ENCODE measurements around the gene RHBDD3. TPM values are rescaled to one million over a fixed set of nuclear protein-coding genes. Genes with fewer than 3 reads are reported as not detected.
A peak's percentile ranks its signal among the peaks of the same experiment; 100 is the strongest.

Gene RHBDD3
- total RNA-seq, 2 donors from 2014 or later: 23.9 to 36.7 TPM

GRCh38 chr22:29310863-29311339, 43.1 kb upstream of the RHBDD3 start:
- Histone ChIP-seq H3K4me3 (peak overlapping the region; percentile 69), H3K36me3 (no peaks in the 10 kb centered on the region), H3K27me3 (replicated peaks; ENCODE audit: insufficient read depth) (peaks cover 15% of the 10 kb centered on the region), H3K4me1 (ENCODE audit: control insufficient read depth in 1 of 2, low read depth in 2 of 2) (peaks cover 54 to 76% of the 10 kb centered on the region in 2 donors), H3K9me3 (no peaks in the 10 kb centered on the region), H3K27ac (peak overlapping the region; percentile 70 to 86)
- ATAC-seq (ENCODE audit: insufficient number of reproducible peaks, low FRiP score, low read depth) (peak; percentile 62), DNase-seq (ENCODE audit: low spot score) (peak; percentile 92)
- TF ChIP-seq CTCF (IDR thresholded peaks at IDR 0.05): no peak

GRCh38 chr22:29310065-29310862, 42.5 kb upstream of the RHBDD3 start:
- no peak for DNase-seq (ENCODE audit: low spot score)
- ATAC-seq (ENCODE audit: insufficient number of reproducible peaks, low FRiP score, low read depth): no peak
- Histone ChIP-seq H3K4me1 (ENCODE audit: control insufficient read depth in 1 of 2, low read depth in 2 of 2) (peaks cover 50 to 73% of the 10 kb centered on the region in 2 donors), H3K9me3 (no peaks in the 10 kb centered on the region), H3K36me3 (no peaks in the 10 kb centered on the region), H3K27ac (peak overlapping the region; percentile 70 to 86), H3K4me3 (peak overlapping the region; percentile 69), H3K27me3 (replicated peaks; ENCODE audit: insufficient read depth) (peaks cover 15% of the 10 kb centered on the region)
- TF ChIP-seq CTCF (IDR thresholded peaks at IDR 0.05): no peak

GRCh38 chr22:29309332-29310064, 41.7 kb upstream of the RHBDD3 start:
- Histone ChIP-seq H3K4me3 (peak overlapping the region; percentile 98), H3K4me1 (ENCODE audit: control insufficient read depth in 1 of 2, low read depth in 2 of 2) (peaks cover 50 to 65% of the 10 kb centered on the region in 2 donors), H3K9me3 (no peaks in the 10 kb centered on the region), H3K27ac (peak overlapping the region; percentile 70 to 86), H3K36me3 (no peaks in the 10 kb centered on the region), H3K27me3 (replicated peaks; ENCODE audit: insufficient read depth) (peaks cover 11% of the 10 kb centered on the region)
- no peak for TF ChIP-seq CTCF (IDR thresholded peaks at IDR 0.05)
- ATAC-seq (ENCODE audit: insufficient number of reproducible peaks, low FRiP score, low read depth) (no peak), DNase-seq (ENCODE audit: low spot score) (no peak)

GRCh38 chr22:29308791-29309262, 41.0 kb upstream of the RHBDD3 start:
- peak overlapping the region; percentile 98 for H3K4me3 ChIP-seq
- H3K4me1 ChIP-seq (ENCODE audit: control insufficient read depth in 1 of 2, low read depth in 2 of 2): peaks cover 49 to 59% of the 10 kb centered on the region in 2 donors
- DNase-seq (ENCODE audit: low spot score) (no peak), ATAC-seq (ENCODE audit: insufficient number of reproducible peaks, low FRiP score, low read depth) (no peak)
- TF ChIP-seq CTCF (IDR thresholded peaks at IDR 0.05): no peak
- peaks cover 4% of the 10 kb centered on the region for H3K27me3 ChIP-seq (replicated peaks; ENCODE audit: insufficient read depth)
- peak overlapping the region; percentile 70 to 86 for H3K27ac ChIP-seq
- H3K36me3 ChIP-seq: no peaks in the 10 kb centered on the region
- no peaks in the 10 kb centered on the region for H3K9me3 ChIP-seq

Measured in thoracic aorta (tissue), 2 donors.